Measurements from ENCODE around the gene CIDEC.
A peak's percentile ranks its signal among the peaks of the same experiment; 100 is the strongest.

Gene CIDEC

GRCh38 chr3:9891072-9891622, 11.1 kb upstream of the CIDEC start:
- peak overlapping the region; percentile 75 for H3K27ac ChIP-seq
- TF ChIP-seq ZFX (IDR thresholded peaks at IDR 0.05; ENCODE audit: borderline replicate concordance), result no peak
- TF ChIP-seq CTCF (IDR thresholded peaks at IDR 0.05), result no peak

- TF ChIP-seq ZFX (IDR thresholded peaks at IDR 0.05; ENCODE audit: borderline replicate concordance), result no peak
- no peak for TF ChIP-seq CTCF (IDR thresholded peaks at IDR 0.05)
- H3K27ac ChIP-seq, result peak within 1 kb of the TSS; percentile 75
Measured at GRCh38 chr3:9890249-9891071, 10.4 kb upstream of the CIDEC start, which contains the start of gene JAGN1. Gene JAGN1, plus strand, starts transcription at chr3:9890610. Its CDS starts 113 bp downstream, at chr3:9890723.

GRCh38 chr3:9889405-9889804, 9.4 kb upstream of the CIDEC start:
- H3K27ac ChIP-seq, result no peak overlapping the region

GRCh38 chr3:9888540-9888939, 8.5 kb upstream of the CIDEC start:
- no peak for TF ChIP-seq ZFX (IDR thresholded peaks at IDR 0.05; ENCODE audit: borderline replicate concordance)
- TF ChIP-seq CTCF (IDR thresholded peaks at IDR 0.05), result no peak
- H3K27ac ChIP-seq, result no peak overlapping the region

More at GRCh38 chr3:9889405-9889804, 9.4 kb upstream of the CIDEC start:
- TF ChIP-seq ZFX (IDR thresholded peaks at IDR 0.05; ENCODE audit: borderline replicate concordance) (no peak), CTCF (IDR thresholded peaks at IDR 0.05) (no peak)

- no peak overlapping the region for H3K27ac ChIP-seq
- no peak for TF ChIP-seq ZFX (IDR thresholded peaks at IDR 0.05; ENCODE audit: borderline replicate concordance)
- no peak for TF ChIP-seq CTCF (IDR thresholded peaks at IDR 0.05)
Measured at GRCh38 chr3:9887480-9887879, 7.4 kb upstream of the CIDEC start.

- TF ChIP-seq ZFX (IDR thresholded peaks at IDR 0.05; ENCODE audit: borderline replicate concordance) (no peak), CTCF (IDR thresholded peaks at IDR 0.05) (no peak)
- H3K27ac ChIP-seq, result no peak overlapping the region
Measured at GRCh38 chr3:9886328-9886727, 6.3 kb upstream of the CIDEC start.

GRCh38 chr3:9884555-9885165, 4.6 kb upstream of the CIDEC start:
- H3K27ac ChIP-seq, result peak overlapping the region; percentile 12; the same call in 1 of the 2 replicates
- TF ChIP-seq CTCF (IDR thresholded peaks at IDR 0.05) (no peak), ZFX (IDR thresholded peaks at IDR 0.05; ENCODE audit: borderline replicate concordance) (no peak)
